Psoas muscle (tissue), 8 donors: Measurements from ENCODE around the gene UQCR11. TPM values are rescaled to one million over a fixed set of nuclear protein-coding genes. Genes with fewer than 3 reads are reported as not detected.

Experiments used
- ATAC-seq, 4 donors: fragments of 200-7000 bp; cut with Tn5 transposase; one replicate each; pipeline ENCODE4 v1.9.1; 2020; ENCODE audit warnings: moderate library complexity in 3 of 4, mild to moderate bottlenecking in 2 of 4
- DNase-seq, 2 donors: peaks; one replicate each; pipeline ENCODE4 v3.0.0-alpha.2; 2020
- H3K27ac ChIP-seq: fragments of 200-600 bp; one replicate; pipeline ENCODE4 v1.8.0; 2022
- H3K27me3 ChIP-seq, 3 donors: fragments of 200-600 bp in 1 of 3; one replicate each; pipeline versions ENCODE4 v1.6.1 to v1.8.0; 2013 to 2022; ENCODE audit warnings: low read length in 2 of 3, mild to moderate bottlenecking in 2 of 3, moderate library complexity in 1 of 3; ENCODE audit not compliant: insufficient read depth in 3 of 3
- H3K36me3 ChIP-seq, 2 donors: fragments of 200-600 bp in 1 of 2; one replicate each; pipeline versions ENCODE4 v1.6.1 to v1.8.0; 2013 to 2022; ENCODE audit warnings: low read depth in 1 of 2, mild to moderate bottlenecking in 1 of 2, moderate library complexity in 1 of 2; ENCODE audit not compliant: insufficient read depth in 1 of 2
- H3K4me1 ChIP-seq: fragments of 200-600 bp; one replicate; pipeline ENCODE4 v1.8.0; 2022
- H3K4me3 ChIP-seq: fragments of 200-600 bp; one replicate; pipeline ENCODE4 v1.8.0; 2022; ENCODE audit warnings: mild to moderate bottlenecking
- H3K9me3 ChIP-seq: fragments of 200-600 bp; one replicate; pipeline ENCODE4 v1.8.0; 2022
- WGBS, 3 donors: extraction: QIAGEN DNeasy Blood & Tissue Kit; methylation state at CpG; one replicate each; pipeline versions ENCODE4 v1.1.6 to v1.1.7; 2013; 5-methylcytosine and 5-hydroxymethylcytosine counted together
- intact Hi-C, 2 donors: fragments of 100-400 bp; cut with DNase I; formaldehyde crosslinking; loops; one replicate each; pipeline versions ENCODE4 v1.11.0 to v1.14.2; 2022
- polyA plus RNA-seq, 3 donors: library from polyadenylated mRNA; stranded (reverse); fragments of 200-250 nt; gene quantifications; one replicate each; pipeline ENCODE4 v1.2.3, GENCODE V29; 2013
- total RNA-seq, 4 donors: library from RNA; stranded (reverse); fragmentation: NEBNext Ultra II Directional in 2 of 4; extraction: Animal tissue kit (Norgen Biotek cat#: 25700) in 2 of 4; gene quantifications; one replicate each; pipeline versions ENCODE4 v1.2.1 to v1.2.4, GENCODE V29; 2021 to 2023
- TF ChIP-seq, protein P1 (sequence below): fragments of 200-600 bp; IDR thresholded peaks from one replicate; pipeline ENCODE4 v1.8.0; 2022; ENCODE audit warnings: antibody characterized with exemption
- donor health status: healthy with polysubstance abuse.
- donor health status: DM: no; HTN: no; CAD: no; lungs with moderate emphysema.
- donor health status: Bipolar disorder and iron deficiency.
- donor health status: healthy.
- donor health status: DM: yes; HTN: yes; CAD: no.
- donor health status: DM: no; HTN: no; CAD: no.
- donor health status: DM: no; HTN: no; CAD: no.
- donor health status: DM: yes; HTN: yes; CAD: no.

The UQCR11 gene
- total and polyA plus RNA-seq, 7 donors = 320 to 534 (median 408) TPM

DNA sequence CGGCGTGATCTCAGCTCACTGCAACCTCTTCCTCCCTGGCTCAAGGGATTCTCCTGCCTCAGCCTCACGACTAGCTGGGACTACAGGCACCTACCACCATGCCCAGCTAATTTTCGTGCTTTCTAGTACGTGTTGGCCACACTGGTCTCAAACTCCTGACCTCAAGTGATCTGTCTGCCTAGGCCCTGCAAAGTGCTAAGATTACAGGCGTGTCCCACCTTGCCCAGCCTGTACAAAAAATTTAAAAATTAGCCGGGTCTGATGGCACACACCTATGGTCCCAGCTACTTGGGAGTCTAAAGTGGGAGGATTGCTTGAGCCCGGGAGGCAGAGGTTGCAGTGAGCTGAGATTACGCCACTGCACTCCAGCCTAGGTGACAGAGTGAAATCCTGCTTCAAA lies 32.5 kb downstream of the UQCR11 start:
- H3K27ac ChIP-seq = no peak overlapping the region
- H3K36me3 ChIP-seq = peaks cover 0 to 18% of the 10 kb centered on the region in 2 donors
- 72 to 77% (median 74%) methylated on average over 9 of the region's 9 CpGs for WGBS, 3 donors
- DNase-seq (no peak), ATAC-seq (no peak)
- intact Hi-C loops = no loop called here
- no peaks in the 10 kb centered on the region for H3K27me3 ChIP-seq
- no peak overlapping the region for H3K4me3 ChIP-seq
- no peaks in the 10 kb centered on the region for H3K9me3 ChIP-seq
- H3K4me1 ChIP-seq = no peaks in the 10 kb centered on the region
- TF ChIP-seq, protein P1, sequence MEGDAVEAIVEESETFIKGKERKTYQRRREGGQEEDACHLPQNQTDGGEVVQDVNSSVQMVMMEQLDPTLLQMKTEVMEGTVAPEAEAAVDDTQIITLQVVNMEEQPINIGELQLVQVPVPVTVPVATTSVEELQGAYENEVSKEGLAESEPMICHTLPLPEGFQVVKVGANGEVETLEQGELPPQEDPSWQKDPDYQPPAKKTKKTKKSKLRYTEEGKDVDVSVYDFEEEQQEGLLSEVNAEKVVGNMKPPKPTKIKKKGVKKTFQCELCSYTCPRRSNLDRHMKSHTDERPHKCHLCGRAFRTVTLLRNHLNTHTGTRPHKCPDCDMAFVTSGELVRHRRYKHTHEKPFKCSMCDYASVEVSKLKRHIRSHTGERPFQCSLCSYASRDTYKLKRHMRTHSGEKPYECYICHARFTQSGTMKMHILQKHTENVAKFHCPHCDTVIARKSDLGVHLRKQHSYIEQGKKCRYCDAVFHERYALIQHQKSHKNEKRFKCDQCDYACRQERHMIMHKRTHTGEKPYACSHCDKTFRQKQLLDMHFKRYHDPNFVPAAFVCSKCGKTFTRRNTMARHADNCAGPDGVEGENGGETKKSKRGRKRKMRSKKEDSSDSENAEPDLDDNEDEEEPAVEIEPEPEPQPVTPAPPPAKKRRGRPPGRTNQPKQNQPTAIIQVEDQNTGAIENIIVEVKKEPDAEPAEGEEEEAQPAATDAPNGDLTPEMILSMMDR = no peak

DNA sequence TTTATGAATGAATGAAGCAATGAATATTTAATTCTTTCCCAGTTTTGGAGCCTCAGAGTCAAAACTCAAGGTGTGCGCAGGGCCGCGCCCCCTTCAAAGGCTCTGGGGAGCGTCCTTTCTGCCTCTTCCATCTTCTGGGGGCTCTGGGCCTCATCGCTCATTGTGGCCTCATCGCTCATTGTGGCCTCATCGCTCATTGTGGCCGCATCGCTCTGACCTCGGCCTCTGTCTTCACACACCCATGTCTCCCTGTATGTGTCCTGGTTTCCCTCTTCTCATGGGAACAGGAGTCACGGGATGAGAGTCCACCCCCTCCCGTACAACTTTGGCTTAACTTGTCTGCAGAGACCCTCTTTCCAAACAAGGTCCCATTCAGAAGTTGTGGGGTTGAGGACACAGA lies 33.9 kb downstream of the UQCR11 start:
- intact Hi-C loops = no loop called here
- Histone ChIP-seq H3K4me3 (no peak overlapping the region), H3K4me1 (no peaks in the 10 kb centered on the region), H3K36me3 (peaks cover 0 to 4% of the 10 kb centered on the region in 2 donors), H3K9me3 (no peaks in the 10 kb centered on the region), H3K27me3 (peaks cover 0 to 4% (median 3%) of the 10 kb centered on the region in 3 donors), H3K27ac (no peak overlapping the region)
- WGBS, 3 donors = 90% methylated on average over 12 of the region's 12 CpGs
- TF ChIP-seq, protein P1 = no peak
- DNase-seq (no peak), ATAC-seq (no peak)

DNA sequence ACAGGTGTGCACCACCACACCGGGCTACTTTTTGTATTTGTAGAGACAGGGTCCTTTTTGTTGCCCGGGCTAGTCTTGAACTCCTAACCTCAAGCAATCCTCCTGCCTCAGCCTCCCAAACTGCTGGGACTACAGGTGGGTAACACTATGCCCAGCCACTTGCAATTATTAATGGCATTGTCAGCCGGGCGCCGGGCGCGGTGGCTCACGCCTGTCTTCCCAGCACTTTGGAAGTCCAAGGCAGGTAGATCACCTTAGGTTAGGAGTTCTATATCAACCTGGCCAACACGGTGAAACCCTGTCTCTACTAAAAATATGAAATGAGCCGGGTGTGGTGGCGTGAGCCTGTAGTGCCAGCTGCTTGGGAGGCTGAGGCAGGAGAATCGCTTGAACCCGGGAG lies 34.4 kb downstream of the UQCR11 start:
- no peaks in the 10 kb centered on the region for H3K36me3 ChIP-seq
- ATAC-seq = no peak
- intact Hi-C loops = no loop called here
- no peak overlapping the region for H3K4me3 ChIP-seq
- H3K9me3 ChIP-seq = no peaks in the 10 kb centered on the region
- H3K27ac ChIP-seq = no peak overlapping the region
- DNase-seq = no peak
- WGBS, 3 donors = 94 to 96% (median 96%) methylated on average over 13 of the region's 13 CpGs
- no peaks in the 10 kb centered on the region for H3K4me1 ChIP-seq
- TF ChIP-seq, protein P1 = no peak
- H3K27me3 ChIP-seq = peaks cover 0 to 6% (median 5%) of the 10 kb centered on the region in 3 donors

DNA sequence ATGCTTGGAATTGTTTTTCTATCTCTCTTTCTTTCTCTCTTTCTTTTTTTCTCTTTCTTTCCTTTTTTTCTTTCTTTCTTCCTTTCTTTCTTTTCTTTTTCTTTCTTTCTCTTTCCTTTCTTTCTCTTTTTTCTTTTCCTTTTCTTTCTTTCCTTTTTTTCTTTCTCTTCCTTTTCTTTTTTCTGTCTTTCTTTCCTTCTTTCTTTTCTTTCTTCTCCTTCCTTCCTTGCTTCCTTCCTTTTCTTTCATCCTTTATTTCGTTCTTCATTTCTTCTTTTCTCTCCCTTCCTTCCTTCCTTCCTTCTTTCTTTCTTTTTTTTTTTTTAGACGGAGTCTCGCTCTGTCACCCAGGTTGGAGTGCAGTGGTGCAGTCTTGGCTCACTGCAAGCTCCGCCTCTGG lies 35.3 kb downstream of the UQCR11 start:
- Histone ChIP-seq H3K9me3 (no peaks in the 10 kb centered on the region), H3K4me1 (no peaks in the 10 kb centered on the region), H3K4me3 (no peak overlapping the region), H3K27ac (no peak overlapping the region), H3K36me3 (no peaks in the 10 kb centered on the region), H3K27me3 (peaks cover 0 to 7% (median 5%) of the 10 kb centered on the region in 3 donors)
- 75 to 83% (median 80%) methylated on average over 4 of the region's 4 CpGs for WGBS, 3 donors
- TF ChIP-seq, protein P1 = no peak
- intact Hi-C loops = no loop called here
- no peak for DNase-seq
- ATAC-seq = no peak

DNA sequence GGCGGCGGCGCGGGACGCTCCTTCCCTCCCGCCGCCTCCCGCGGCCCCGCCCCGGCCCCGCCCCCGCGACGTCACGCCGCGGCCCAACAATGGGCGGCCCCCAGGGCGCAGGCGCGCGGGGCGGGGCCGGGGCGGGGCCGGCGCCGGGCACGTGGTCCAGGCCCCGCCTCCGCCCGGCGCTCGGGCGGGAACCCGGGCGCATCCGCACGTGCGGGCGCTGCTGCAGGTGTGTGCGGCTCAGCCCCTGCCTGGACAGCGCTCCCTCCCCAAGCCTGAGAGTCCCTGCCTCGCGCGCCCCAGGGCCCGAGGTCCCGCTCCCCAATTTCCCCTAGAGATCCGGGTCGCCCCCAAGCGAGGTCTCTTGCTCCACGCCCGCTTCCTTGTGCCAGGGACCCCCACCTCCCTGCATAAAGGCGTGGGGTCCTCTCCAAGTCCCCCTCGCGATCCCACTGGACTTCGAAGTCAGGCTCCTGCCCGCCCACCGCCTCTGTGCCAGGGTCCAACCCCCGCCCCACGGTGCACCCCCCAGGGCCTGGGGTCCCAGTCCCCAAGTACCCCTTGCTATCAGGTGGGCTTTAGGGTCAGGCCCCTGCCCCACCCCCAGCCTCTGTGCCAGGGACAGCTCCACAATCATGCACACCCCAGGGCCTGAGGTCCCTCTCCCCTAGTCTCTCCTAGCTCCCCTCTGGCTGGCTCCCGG lies 36.8 kb downstream of the UQCR11 start, which contains the start of gene MEX3D:
TSS of gene MEX3D (minus strand) at position 6 of the 700 bp plus-strand sequence. CDS start 267 bp downstream, outside the sequence.
- Histone ChIP-seq H3K36me3 (no peaks in the 10 kb centered on the region), H3K27me3 (peaks cover 0 to 7% (median 5%) of the 10 kb centered on the region in 3 donors), H3K4me3 (peak within 1 kb of the TSS; percentile 67), H3K27ac (peak within 1 kb of the TSS; percentile 46), H3K4me1 (no peaks in the 10 kb centered on the region), H3K9me3 (no peaks in the 10 kb centered on the region)
- TF ChIP-seq, protein P1 = no peak
- DNase-seq = peak; percentile 85 to 88
- intact Hi-C loops = no loop called here
- peak; percentile 89 to 97 (median 94) for ATAC-seq
- WGBS, 3 donors = 7 to 17% (median 13%) methylated on average over 18 to 60 of the region's 63 CpGs
